H1 (cell line): ENCODE data around the gene CARD18. TPM values are rescaled to one million over a fixed set of nuclear protein-coding genes. Genes with fewer than 3 reads are reported as not detected.
"Not testable (repeated sequence)": the region's sequence is repeated elsewhere in the genome, so short reads cannot be mapped to it uniquely, and the experiment has no call there.

ENCODE experiments used
- CTCF ChIA-PET: fragments of 300-600 bp; sonication (Branson Sonifier 250); formaldehyde crosslinking; loops from one replicate; lab custom pipeline; 2021; ENCODE audit not compliant: partially characterized antibody; lab: Charles Lee
- POLR2A ChIA-PET: fragments of 300-600 bp; sonication (Branson Sonifier 250); formaldehyde crosslinking; loops from one replicate; lab custom pipeline; 2021; ENCODE audit warnings: inconsistent platforms; ENCODE audit not compliant: partially characterized antibody; lab: Charles Lee
- DNase-seq, 2 experiments: peaks; one replicate each; pipeline versions ENCODE4 v3.0.0 to v3.0.0-alpha.2; 2010 to 2022; ENCODE audit warnings: low spot score in 2 of 2, low read depth in 1 of 2, mixed read lengths in 1 of 2
- FAIRE-seq: peaks from 2 replicates; lab custom pipeline; 2011; peaks lifted over from hg19 to GRCh38; lab: Jason Lieb, UNC
- H2AFZ ChIP-seq: 2 replicates; pipeline ENCODE4 v1.8.1; 2012; ENCODE audit warnings: low read length, inconsistent platforms
- H2AK5ac ChIP-seq: 2 replicates; pipeline ENCODE4 v1.6.1; 2013; ENCODE audit warnings: low read depth, low read length
- H2BK120ac ChIP-seq: replicated peaks from 2 replicates; pipeline ENCODE3; 2013; ENCODE audit warnings: low read depth, low read length, inconsistent platforms
- H2BK12ac ChIP-seq: 2 replicates; pipeline ENCODE4 v1.6.1; 2013; ENCODE audit warnings: low read depth, low read length
- H2BK15ac ChIP-seq: 2 replicates; pipeline ENCODE4 v1.6.1; 2013; ENCODE audit warnings: low read length
- H2BK20ac ChIP-seq: 2 replicates; pipeline ENCODE4 v1.6.1; 2013; ENCODE audit warnings: low read length
- H2BK5ac ChIP-seq: 2 replicates; pipeline ENCODE4 v1.6.1; 2013; ENCODE audit warnings: low read depth, low read length
- H3K14ac ChIP-seq: 2 replicates; pipeline ENCODE4 v1.6.1; 2013; ENCODE audit warnings: inconsistent platforms; ENCODE audit not compliant: insufficient read length
- H3K18ac ChIP-seq: 2 replicates; pipeline ENCODE4 v1.6.1; 2013; ENCODE audit warnings: low read length; ENCODE audit errors: extremely low read depth
- H3K23ac ChIP-seq: 2 replicates; pipeline ENCODE4 v1.6.1; 2013; ENCODE audit warnings: inconsistent platforms; ENCODE audit not compliant: insufficient read length
- H3K23me2 ChIP-seq: 2 replicates; pipeline ENCODE4 v1.6.1; 2013; ENCODE audit warnings: low read depth, low read length
- H3K27ac ChIP-seq: 2 replicates; pipeline ENCODE4 v1.6.1; 2011; ENCODE audit warnings: low read depth, low read length, inconsistent platforms
- H3K27me3 ChIP-seq, 4 experiments: replicated peaks in 1 of 4; 1 replicate in 1 of 4; 2 replicates in 3 of 4; pipeline versions ENCODE4 v1.6.1 to v1.8.1; 2011 to 2013; ENCODE audit warnings: low read length in 3 of 4, mild to moderate bottlenecking in 3 of 4, inconsistent platforms in 2 of 4, mixed read lengths in 2 of 4, moderate library complexity in 1 of 4; ENCODE audit not compliant: control insufficient read depth in 3 of 4, insufficient read depth in 3 of 4; ENCODE audit errors: extremely low read depth in 1 of 4
- H3K36me3 ChIP-seq, 4 experiments: 2 replicates each; pipeline versions ENCODE4 v1.6.1 to v1.8.1; 2011 to 2013; ENCODE audit warnings: mild to moderate bottlenecking in 4 of 4, low read length in 3 of 4, moderate library complexity in 2 of 4, control low read depth in 1 of 4, inconsistent platforms in 1 of 4; ENCODE audit not compliant: insufficient read depth in 4 of 4, control insufficient read depth in 2 of 4
- H3K4ac ChIP-seq: replicated peaks from 2 replicates; pipeline ENCODE3; 2013; ENCODE audit warnings: low read length, low read depth, mixed read lengths, inconsistent platforms; ENCODE audit not compliant: insufficient read length
- H3K4me1 ChIP-seq, 4 experiments: replicated peaks in 1 of 4; 1 replicate in 1 of 4; 2 replicates in 3 of 4; pipeline versions ENCODE4 v1.6.1 to v1.8.1; 2011 to 2013; ENCODE audit warnings: low read length in 3 of 4, inconsistent platforms in 2 of 4, mixed read lengths in 1 of 4; ENCODE audit not compliant: insufficient read depth in 4 of 4, control insufficient read depth in 3 of 4
- H3K4me2 ChIP-seq, 2 experiments: 2 replicates each; pipeline versions ENCODE4 v1.6.1 to v1.8.1; 2011 to 2013; ENCODE audit warnings: low read depth in 2 of 2, low read length in 2 of 2, control low read depth in 1 of 2, inconsistent platforms in 1 of 2, mild to moderate bottlenecking in 1 of 2; ENCODE audit not compliant: insufficient read depth in 1 of 2
- H3K4me3 ChIP-seq, 4 experiments: fragments of 200-600, 300-600 bp in 1 of 4; sonication (generic), shearing (Covaris generic), sonication (Bioruptor Twin) in 1 of 4; 2 replicates each; pipeline versions ENCODE4 v1.5.1 to v1.8.1; 2011 to 2016; ENCODE audit warnings: low read length in 4 of 4, low read depth in 3 of 4, control low read depth in 2 of 4, inconsistent platforms in 2 of 4, mild to moderate bottlenecking in 2 of 4, mixed read lengths in 1 of 4, moderate library complexity in 1 of 4; ENCODE audit not compliant: insufficient read depth in 2 of 4; ENCODE audit errors: extremely low read depth in 1 of 4
- H3K56ac ChIP-seq: replicated peaks from 2 replicates; pipeline ENCODE3; 2013; ENCODE audit warnings: low read depth, mild to moderate bottlenecking, mixed read lengths, low read length, inconsistent platforms; ENCODE audit not compliant: insufficient read length
- H3K79me1 ChIP-seq: 2 replicates; pipeline ENCODE4 v1.6.1; 2013; ENCODE audit warnings: low read depth, low read length, control low read depth
- H3K79me2 ChIP-seq, 2 experiments: 2 replicates each; pipeline versions ENCODE4 v1.6.1 to v1.8.1; 2012 to 2013; ENCODE audit warnings: low read length in 2 of 2, mild to moderate bottlenecking in 2 of 2, inconsistent platforms in 1 of 2; ENCODE audit not compliant: insufficient read depth in 2 of 2, control insufficient read depth in 1 of 2
- H3K9ac ChIP-seq, 4 experiments: replicated peaks in 1 of 4; 1 replicate in 1 of 4; 2 replicates in 3 of 4; pipeline versions ENCODE4 v1.6.1 to v1.8.1; 2011 to 2013; ENCODE audit warnings: low read depth in 3 of 4, low read length in 3 of 4, control low read depth in 2 of 4, mild to moderate bottlenecking in 2 of 4, moderate library complexity in 2 of 4, inconsistent platforms in 1 of 4; ENCODE audit errors: extremely low read depth in 1 of 4
- H3K9me3 ChIP-seq, 2 experiments: 2 replicates each; pipeline versions ENCODE4 v1.6.1 to v1.8.1; 2012 to 2013; ENCODE audit warnings: mild to moderate bottlenecking in 2 of 2, moderate library complexity in 2 of 2, control low read depth in 1 of 2, inconsistent platforms in 1 of 2, low read depth in 1 of 2, low read length in 1 of 2, mixed read lengths in 1 of 2; ENCODE audit not compliant: insufficient read depth in 2 of 2
- H4K20me1 ChIP-seq, 2 experiments: replicated peaks in 1 of 2; 2 replicates each; pipeline versions ENCODE3 to v1.8.1; 2011 to 2013; ENCODE audit warnings: inconsistent platforms in 2 of 2, low read length in 2 of 2, mild to moderate bottlenecking in 1 of 2; ENCODE audit not compliant: insufficient read depth in 2 of 2, control insufficient read depth in 1 of 2
- H4K5ac ChIP-seq: 2 replicates; pipeline ENCODE4 v1.6.1; 2013; ENCODE audit warnings: low read length, low read depth, mixed read lengths, inconsistent platforms; ENCODE audit not compliant: insufficient read length
- H4K8ac ChIP-seq: 2 replicates; pipeline ENCODE4 v1.8.0; 2013; ENCODE audit warnings: mild to moderate bottlenecking, moderate library complexity, low read length, inconsistent platforms; ENCODE audit not compliant: insufficient read depth; ENCODE audit errors: extremely low read depth
- H4K91ac ChIP-seq: replicated peaks from 2 replicates; pipeline ENCODE3; 2013; ENCODE audit warnings: low read length, mixed read lengths, inconsistent platforms; ENCODE audit not compliant: insufficient read length
- BACH1 ChIP-seq: IDR thresholded peaks from 2 replicates; pipeline ENCODE4 v1.6.1; 2012; ENCODE audit warnings: low read length, improper control_type of control experiment
- CTCF ChIP-seq, 3 experiments: IDR thresholded peaks; 1 replicate in 2 of 3; 2 replicates in 1 of 3; pipeline versions ENCODE4 v1.5.1 to v1.6.1; 2011; ENCODE audit warnings: low read length in 3 of 3, mild to moderate bottlenecking in 3 of 3, inconsistent platforms in 2 of 3, low read depth in 1 of 3, moderate library complexity in 1 of 3; ENCODE audit not compliant: insufficient read depth in 1 of 3; ENCODE audit errors: control extremely low read depth in 1 of 3
- GABPA ChIP-seq: IDR thresholded peaks from 2 replicates; pipeline ENCODE4 v1.6.1; 2011; ENCODE audit warnings: mild to moderate bottlenecking, low read length, moderate library complexity, borderline replicate concordance; ENCODE audit not compliant: insufficient read depth
- KDM1A ChIP-seq: fragments of 200-600, 300-600 bp; sonication (generic); IDR thresholded peaks from 2 replicates; pipeline ENCODE4 v1.7.1; 2016; ENCODE audit warnings: mild to moderate bottlenecking, low read length, borderline replicate concordance
- POU5F1 ChIP-seq: IDR thresholded peaks from 2 replicates; pipeline ENCODE4 v1.6.1; 2011; ENCODE audit warnings: low read depth, mild to moderate bottlenecking, low read length, moderate library complexity
- SIX5 ChIP-seq: IDR thresholded peaks from 2 replicates; pipeline ENCODE4 v1.6.1; 2011; ENCODE audit warnings: mild to moderate bottlenecking, low read depth, low read length
- WGBS, 2 experiments: shearing (Covaris generic) in 1 of 2; methylation state at CpG; one replicate each; pipeline versions ENCODE4 v1.1.6 to v1.1.7; 2013 to 2015; ENCODE audit warnings: low lambda C conversion rate in 2 of 2, mixed read lengths in 2 of 2, inconsistent platforms in 1 of 2, low coverage in 1 of 2, missing lambda C conversion rate in 1 of 2; ENCODE audit not compliant: insufficient replicate concordance in 2 of 2, insufficient coverage in 1 of 2, insufficient read length in 1 of 2; ENCODE audit errors: extremely low coverage in 1 of 2, missing lambda C conversion rate in 1 of 2; 5-methylcytosine and 5-hydroxymethylcytosine counted together
- polyA plus RNA-seq, 7 experiments: library from polyadenylated mRNA; depleted of rRNA in 3 of 7; stranded (reverse) in 5 of 7; unstranded in 2 of 7; fragments of >200 nt in 5 of 7; fragments of 200-250 nt in 2 of 7; gene quantifications; 1 replicate in 5 of 7; 2 replicates in 1 of 7; 4 replicates in 1 of 7; pipeline versions ENCODE4 v1.2.1 to v1.2.3, GENCODE V29; 2011 to 2013; ENCODE audit warnings: missing spikeins in 2 of 7, mixed read lengths in 2 of 7
- total RNA-seq: library from RNA; stranded (reverse); fragmentation: NEBNext Ultra II Directional; extraction: Animal tissue kit (Norgen Biotek cat#: 25700); gene quantifications from 2 replicates; pipeline ENCODE4 v1.2.1, GENCODE V29; 2021

Gene CARD18
- total and polyA plus RNA-seq, 2 of the 8 experiments (the other 6 are each of a cell fraction or from before 2014, with no cell fraction given) = not detected

- no peak for TF ChIP-seq CTCF (IDR thresholded peaks at IDR 0.05; ENCODE audit: control extremely low read depth in 1 of 3, insufficient read depth in 1 of 3, low read depth in 1 of 3, low read length in 3 of 3)
- TF ChIP-seq BACH1 = no peak
- TF ChIP-seq KDM1A = no peak
- no peak for TF ChIP-seq SIX5
- TF ChIP-seq POU5F1 = no peak
- no peak for TF ChIP-seq GABPA
These were observed 31.3 kb downstream of the CARD18 start (continued) for GRCh38 chr11:105108247-105108646.

GRCh38 chr11:105107226-105107825 is 32.2 kb downstream of the CARD18 start:
- H2BK15ac ChIP-seq, H4K5ac ChIP-seq, H4K91ac ChIP-seq, H3K9ac ChIP-seq, H2BK12ac ChIP-seq, H3K36me3 ChIP-seq, H3K56ac ChIP-seq, H2BK20ac ChIP-seq, H3K9me3 ChIP-seq, H3K4me3 ChIP-seq, H4K8ac ChIP-seq, POLR2A ChIA-PET, H2BK5ac ChIP-seq, H3K79me2 ChIP-seq, H3K79me1 ChIP-seq, FAIRE-seq, H3K14ac ChIP-seq, H3K27me3 ChIP-seq, H2BK120ac ChIP-seq, H2AK5ac ChIP-seq, H3K4me2 ChIP-seq, H3K23me2 ChIP-seq, H3K23ac ChIP-seq, H4K20me1 ChIP-seq, H2AFZ ChIP-seq, H3K4me1 ChIP-seq, H3K4ac ChIP-seq, H3K18ac ChIP-seq, H3K27ac ChIP-seq, DNase-seq: not testable (repeated sequence)
- CTCF ChIA-PET = interaction anchor here (0.7 to 0.9 kb wide), 2 partner anchors 135 to 491 kb away, joined by 3 read pairs; no protein-coding TSS in a partner anchor
- 94% methylated on average over 8 of the region's 8 CpGs; no CpG with 5 or more reads in 1 of the 2 experiments for WGBS, 2 experiments
